H1 (cell line): ENCODE data around the gene TSPAN16. TPM values are rescaled to one million over a fixed set of nuclear protein-coding genes. Genes with fewer than 3 reads are reported as not detected.

Experiments
- EGR1 ChIP-seq: IDR thresholded peaks from 2 replicates; pipeline ENCODE4 v1.6.1; 2011; ENCODE audit warnings: low read depth, low read length, borderline replicate concordance
- PHF8 ChIP-seq: fragments of 200-600 bp; sonication (generic); conservative IDR thresholded peaks from 2 replicates; pipeline ENCODE4 v1.7.1; 2012; ENCODE audit warnings: low read depth, mild to moderate bottlenecking, inconsistent platforms, low read length, moderate library complexity
- TAF1 ChIP-seq: IDR thresholded peaks from 2 replicates; pipeline ENCODE4 v1.6.1; 2011; ENCODE audit warnings: mild to moderate bottlenecking, low read depth, low read length
- polyA plus RNA-seq, 7 experiments: library from polyadenylated mRNA; depleted of rRNA in 3 of 7; stranded (reverse) in 5 of 7; unstranded in 2 of 7; fragments of >200 nt in 5 of 7; fragments of 200-250 nt in 2 of 7; gene quantifications; 1 replicate in 5 of 7; 2 replicates in 1 of 7; 4 replicates in 1 of 7; pipeline versions ENCODE4 v1.2.1 to v1.2.3, GENCODE V29; 2011 to 2013; ENCODE audit warnings: missing spikeins in 2 of 7, mixed read lengths in 2 of 7
- total RNA-seq: library from RNA; stranded (reverse); fragmentation: NEBNext Ultra II Directional; extraction: Animal tissue kit (Norgen Biotek cat#: 25700); gene quantifications from 2 replicates; pipeline ENCODE4 v1.2.1, GENCODE V29; 2021
- TF ChIP-seq, protein P1 (sequence below), 3 experiments: IDR thresholded peaks; 1 replicate in 2 of 3; 2 replicates in 1 of 3; pipeline versions ENCODE4 v1.5.1 to v1.6.1; 2011; ENCODE audit warnings: low read length in 3 of 3, mild to moderate bottlenecking in 3 of 3, inconsistent platforms in 2 of 3, low read depth in 1 of 3, moderate library complexity in 1 of 3; ENCODE audit not compliant: insufficient read depth in 1 of 3; ENCODE audit errors: control extremely low read depth in 1 of 3

Gene TSPAN16
- total and polyA plus RNA-seq, 2 of the 8 experiments (the other 6 are each of a cell fraction or from before 2014, with no cell fraction given): not detected

- TF ChIP-seq, protein P1, sequence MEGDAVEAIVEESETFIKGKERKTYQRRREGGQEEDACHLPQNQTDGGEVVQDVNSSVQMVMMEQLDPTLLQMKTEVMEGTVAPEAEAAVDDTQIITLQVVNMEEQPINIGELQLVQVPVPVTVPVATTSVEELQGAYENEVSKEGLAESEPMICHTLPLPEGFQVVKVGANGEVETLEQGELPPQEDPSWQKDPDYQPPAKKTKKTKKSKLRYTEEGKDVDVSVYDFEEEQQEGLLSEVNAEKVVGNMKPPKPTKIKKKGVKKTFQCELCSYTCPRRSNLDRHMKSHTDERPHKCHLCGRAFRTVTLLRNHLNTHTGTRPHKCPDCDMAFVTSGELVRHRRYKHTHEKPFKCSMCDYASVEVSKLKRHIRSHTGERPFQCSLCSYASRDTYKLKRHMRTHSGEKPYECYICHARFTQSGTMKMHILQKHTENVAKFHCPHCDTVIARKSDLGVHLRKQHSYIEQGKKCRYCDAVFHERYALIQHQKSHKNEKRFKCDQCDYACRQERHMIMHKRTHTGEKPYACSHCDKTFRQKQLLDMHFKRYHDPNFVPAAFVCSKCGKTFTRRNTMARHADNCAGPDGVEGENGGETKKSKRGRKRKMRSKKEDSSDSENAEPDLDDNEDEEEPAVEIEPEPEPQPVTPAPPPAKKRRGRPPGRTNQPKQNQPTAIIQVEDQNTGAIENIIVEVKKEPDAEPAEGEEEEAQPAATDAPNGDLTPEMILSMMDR (IDR thresholded peaks at IDR 0.05; ENCODE audit: control extremely low read depth in 1 of 3, insufficient read depth in 1 of 3, low read depth in 1 of 3, low read length in 3 of 3): peak; percentile 40 to 52 (median 40)
- TF ChIP-seq EGR1 (no peak), TAF1 (peak; percentile 38), PHF8 (peak; percentile 60; the same call in 1 of the 2 replicates)
Measured at GRCh38 chr19:11261971-11262839, 33.8 kb upstream of the TSPAN16 start, which contains the start of gene DOCK6 (continued).
